Measurements from ENCODE around the gene GABRP. TPM values are rescaled to one million over a fixed set of nuclear protein-coding genes. Genes with fewer than 3 reads are reported as not detected.

GABRP gene
- total and polyA plus RNA-seq, 2 donors from 2014 or later: 3.4 to 33.1 TPM

- no peak overlapping the region for H3K4me3 ChIP-seq (ENCODE audit: low read length in 3 of 3)
- H3K9me3 ChIP-seq (ENCODE audit: control insufficient read depth in 2 of 3, insufficient read depth in 1 of 3, low read length in 3 of 3): no peaks in the 10 kb centered on the region
- H3K27me3 ChIP-seq (ENCODE audit: control insufficient read depth, insufficient read depth, low read length): no peaks in the 10 kb centered on the region
- H3K27ac ChIP-seq (ENCODE audit: low read depth in 2 of 2, low read length in 2 of 2): no peak overlapping the region
- H3K9ac ChIP-seq (ENCODE audit: low read length in 3 of 3): no peak overlapping the region
- FAIRE-seq (no peak), DNase-seq (peak in 1 of 5 donors; percentile 34)
- no peaks in the 10 kb centered on the region for H3K4me1 ChIP-seq (ENCODE audit: control insufficient read depth in 2 of 3, insufficient read depth in 2 of 3, low read depth in 1 of 3, low read length in 3 of 3)
- intact Hi-C loops (cut with DNase I): no loop called here
- TF ChIP-seq CTCF (IDR thresholded peaks at IDR 0.05; ENCODE audit: borderline replicate concordance, extremely low read depth, insufficient read depth): no peak
- no peaks in the 10 kb centered on the region for H3K36me3 ChIP-seq (ENCODE audit: control insufficient read depth in 2 of 3, insufficient read depth in 3 of 3, low read length in 3 of 3)
Measured at GRCh38 chr5:170769246-170769645, 14.3 kb upstream of the GABRP start.

GRCh38 chr5:170769898-170770416 lies 13.6 kb upstream of the GABRP start:
- FAIRE-seq: no peak
- intact Hi-C loops (cut with DNase I): no loop called here
- no peaks in the 10 kb centered on the region for H3K9me3 ChIP-seq (ENCODE audit: control insufficient read depth in 2 of 3, insufficient read depth in 1 of 3, low read length in 3 of 3)

GRCh38 chr5:170771496-170771895 lies 12.0 kb upstream of the GABRP start:
- Histone ChIP-seq H3K4me3 (ENCODE audit: low read length in 3 of 3) (no peak overlapping the region), H3K9ac (ENCODE audit: low read length in 3 of 3) (no peak overlapping the region), H3K4me1 (ENCODE audit: control insufficient read depth in 2 of 3, insufficient read depth in 2 of 3, low read depth in 1 of 3, low read length in 3 of 3) (no peaks in the 10 kb centered on the region), H3K36me3 (ENCODE audit: control insufficient read depth in 2 of 3, insufficient read depth in 3 of 3, low read length in 3 of 3) (no peaks in the 10 kb centered on the region), H3K27ac (ENCODE audit: low read depth in 2 of 2, low read length in 2 of 2) (no peak overlapping the region), H3K27me3 (ENCODE audit: control insufficient read depth, insufficient read depth, low read length) (no peaks in the 10 kb centered on the region), H3K9me3 (ENCODE audit: control insufficient read depth in 2 of 3, insufficient read depth in 1 of 3, low read length in 3 of 3) (no peaks in the 10 kb centered on the region)
- FAIRE-seq: no peak
- intact Hi-C loops (cut with DNase I): no loop called here
- no peak for DNase-seq
- TF ChIP-seq CTCF (IDR thresholded peaks at IDR 0.05; ENCODE audit: borderline replicate concordance, extremely low read depth, insufficient read depth): no peak

More at GRCh38 chr5:170769898-170770416, 13.6 kb upstream of the GABRP start:
- Histone ChIP-seq H3K36me3 (ENCODE audit: control insufficient read depth in 2 of 3, insufficient read depth in 3 of 3, low read length in 3 of 3) (no peaks in the 10 kb centered on the region), H3K4me1 (ENCODE audit: control insufficient read depth in 2 of 3, insufficient read depth in 2 of 3, low read depth in 1 of 3, low read length in 3 of 3) (no peaks in the 10 kb centered on the region), H3K4me3 (ENCODE audit: low read length in 3 of 3) (no peak overlapping the region), H3K9ac (ENCODE audit: low read length in 3 of 3) (no peak overlapping the region), H3K27ac (ENCODE audit: low read depth in 2 of 2, low read length in 2 of 2) (no peak overlapping the region), H3K27me3 (ENCODE audit: control insufficient read depth, insufficient read depth, low read length) (no peaks in the 10 kb centered on the region)
- no peak for TF ChIP-seq CTCF (IDR thresholded peaks at IDR 0.05; ENCODE audit: borderline replicate concordance, extremely low read depth, insufficient read depth)
- DNase-seq: no peak

Data from kidney (tissue), 14 donors.